ENCODE data around the gene RNF220. TPM values are rescaled to one million over a fixed set of nuclear protein-coding genes. Genes with fewer than 3 reads are reported as not detected.

RNF220 gene
- total RNA-seq, 1 donor from 2014 or later = 21.5 TPM

DNA sequence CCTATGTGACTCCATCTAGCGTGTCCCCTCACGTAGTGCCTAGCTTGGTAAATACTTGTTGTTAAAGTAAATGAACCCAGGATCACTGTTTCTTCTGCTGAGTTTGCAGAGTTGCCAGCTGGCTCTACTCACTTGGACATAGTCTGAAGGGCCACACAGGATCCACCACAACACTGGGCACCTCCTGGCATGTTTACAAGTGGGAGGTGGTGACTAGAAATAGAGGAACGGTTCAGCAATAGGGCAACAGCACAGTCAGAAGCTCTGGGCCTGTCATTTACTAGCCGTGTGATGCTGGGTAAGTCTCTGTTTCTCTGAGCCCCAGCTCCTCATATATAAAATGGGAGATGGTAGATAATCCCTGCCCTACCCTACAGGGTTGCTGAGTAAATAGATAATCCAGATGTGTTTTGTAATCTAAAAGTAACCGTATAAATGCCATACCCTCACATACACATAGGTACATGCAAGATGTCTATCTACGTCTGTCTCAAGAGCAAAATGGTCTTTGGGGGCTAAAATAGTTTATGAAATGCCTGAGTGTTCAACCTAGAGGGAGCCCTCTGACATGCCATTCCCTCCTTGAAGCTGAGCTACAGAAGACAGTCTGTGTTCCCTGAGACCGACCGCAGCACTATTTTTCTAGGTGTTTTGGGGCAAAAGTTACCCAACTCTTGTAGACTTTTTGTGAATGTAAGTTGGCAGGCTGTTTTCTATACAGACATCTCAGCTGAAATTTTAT, 20.5 kb downstream of the RNF220 start:
- DNase-seq (ENCODE audit: low spot score) (no peak), ATAC-seq (no peak)

DNA sequence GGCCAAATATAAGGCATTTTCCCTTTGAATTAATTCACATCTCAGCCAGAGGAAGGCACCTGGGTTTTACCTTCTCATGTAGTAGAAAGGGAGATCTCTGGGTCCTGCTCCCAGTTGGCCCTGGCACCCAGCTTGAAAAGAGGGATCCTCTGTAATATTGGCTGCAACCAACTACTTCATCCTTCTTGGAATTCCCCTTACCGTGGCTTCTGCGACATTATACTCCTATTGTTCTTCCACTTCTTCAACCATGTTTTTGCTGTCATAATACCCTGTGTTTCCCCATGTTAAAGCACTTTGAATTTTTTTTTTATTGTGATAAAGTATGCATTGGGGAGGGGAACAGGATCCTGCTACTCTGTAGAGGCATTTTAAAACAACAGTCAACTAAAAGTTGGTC, 26.8 kb downstream of the RNF220 start:
- ATAC-seq = no peak
- no peak for DNase-seq (ENCODE audit: low spot score)

DNA sequence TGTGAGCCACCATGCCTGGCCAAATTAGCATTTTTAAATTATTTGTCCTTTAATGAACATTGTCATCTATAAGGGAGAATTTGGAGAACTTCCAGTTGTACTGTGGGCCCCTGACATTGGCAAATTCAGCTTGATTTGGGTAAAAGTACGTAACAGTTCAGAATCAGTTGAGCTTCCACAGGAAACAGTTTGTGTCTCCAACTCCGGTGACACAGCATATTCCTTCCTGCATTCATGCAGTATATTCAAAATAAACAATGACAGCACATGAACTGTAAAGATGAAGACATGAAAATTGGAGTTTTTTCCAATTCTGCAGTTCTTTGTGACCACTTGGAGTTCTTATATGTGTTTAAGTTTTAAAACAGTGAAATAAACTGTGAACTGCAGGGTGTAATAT, 28.2 kb downstream of the RNF220 start:
- DNase-seq (ENCODE audit: low spot score) = no peak
- ATAC-seq = no peak

DNA sequence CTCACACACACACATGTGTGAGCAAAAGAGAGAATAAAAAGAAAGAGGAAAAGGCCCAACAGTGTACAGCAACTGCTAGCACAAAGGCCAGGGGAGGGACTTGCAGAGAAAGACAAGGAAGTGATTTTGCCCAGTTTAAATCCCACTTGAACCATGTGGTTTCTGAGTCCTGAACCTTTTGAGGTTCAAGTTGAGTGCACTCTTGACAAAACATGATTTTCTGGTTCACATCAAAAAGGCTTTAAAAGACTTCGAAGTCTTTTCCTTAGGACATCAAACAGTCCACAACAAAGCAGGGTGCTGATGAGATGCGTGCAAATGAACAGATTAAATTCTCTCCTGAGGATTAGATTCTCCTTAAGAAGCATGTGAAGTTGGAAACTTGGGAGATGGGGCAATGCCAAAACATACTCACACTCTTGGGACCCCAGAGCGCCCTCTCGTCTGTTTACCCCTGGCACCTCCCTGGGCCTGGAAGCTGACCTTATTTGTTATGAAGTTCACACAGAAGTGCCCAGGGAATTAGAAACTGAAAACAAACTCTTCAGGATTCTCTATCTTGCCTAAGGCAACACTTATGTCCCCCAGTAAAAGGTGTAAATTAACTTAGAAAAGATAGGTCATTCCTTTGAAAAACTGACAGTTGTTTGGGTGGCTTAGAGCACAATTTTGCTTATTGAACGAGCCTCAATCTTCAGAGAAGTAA, 31.5 kb downstream of the RNF220 start:
- ATAC-seq (no peak), DNase-seq (ENCODE audit: low spot score) (no peak)

DNA sequence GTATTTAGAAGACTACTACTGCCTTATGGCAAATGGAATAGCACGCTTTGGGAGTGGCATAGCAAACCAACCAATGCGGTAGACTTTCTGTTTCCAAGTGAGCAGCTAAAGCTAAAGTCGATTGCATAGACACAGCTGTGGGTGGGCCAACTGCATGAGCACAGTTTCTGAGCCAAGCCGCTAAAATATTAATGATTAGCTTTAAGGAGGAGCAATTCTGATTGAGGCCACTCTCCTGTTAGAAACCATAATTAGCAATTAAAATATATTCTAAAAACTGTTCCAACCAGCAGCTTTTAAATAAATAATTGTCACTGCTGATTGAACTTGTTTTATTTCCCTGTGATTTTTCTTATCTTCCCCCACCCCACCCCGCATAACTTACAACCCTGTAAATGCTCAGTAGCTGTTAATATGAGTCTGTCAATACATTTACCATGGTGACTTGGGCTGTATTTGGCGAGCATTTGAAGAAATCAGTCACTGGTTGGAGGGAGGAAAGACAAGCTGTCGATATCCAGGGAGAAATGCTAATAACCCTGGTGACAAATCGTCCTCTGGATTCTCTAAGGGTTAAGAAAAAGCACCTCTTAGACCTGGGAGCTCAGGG, 32.2 kb downstream of the RNF220 start:
- DNase-seq (ENCODE audit: low spot score) (no peak), ATAC-seq (no peak)

DNA sequence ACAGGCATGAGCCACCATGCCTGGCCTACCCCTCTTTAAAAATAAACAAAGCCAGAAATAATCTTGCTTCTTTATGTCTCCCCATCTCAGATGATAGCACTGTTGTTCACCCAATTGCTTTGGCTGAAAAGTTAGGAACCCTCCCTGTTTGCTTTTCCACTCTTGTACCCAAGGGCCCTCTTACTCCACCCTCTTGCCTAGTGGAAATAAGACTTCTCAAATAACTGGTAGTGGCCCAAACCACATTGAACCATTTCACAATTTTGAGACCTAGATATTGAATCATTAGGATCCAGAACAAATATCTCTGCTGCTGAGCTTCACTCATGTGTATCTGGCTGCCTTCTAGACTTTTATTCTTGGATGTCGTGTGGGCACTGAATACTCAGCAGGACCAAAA, 37.7 kb downstream of the RNF220 start:
- no peak for ATAC-seq
- DNase-seq (ENCODE audit: low spot score) = no peak

DNA sequence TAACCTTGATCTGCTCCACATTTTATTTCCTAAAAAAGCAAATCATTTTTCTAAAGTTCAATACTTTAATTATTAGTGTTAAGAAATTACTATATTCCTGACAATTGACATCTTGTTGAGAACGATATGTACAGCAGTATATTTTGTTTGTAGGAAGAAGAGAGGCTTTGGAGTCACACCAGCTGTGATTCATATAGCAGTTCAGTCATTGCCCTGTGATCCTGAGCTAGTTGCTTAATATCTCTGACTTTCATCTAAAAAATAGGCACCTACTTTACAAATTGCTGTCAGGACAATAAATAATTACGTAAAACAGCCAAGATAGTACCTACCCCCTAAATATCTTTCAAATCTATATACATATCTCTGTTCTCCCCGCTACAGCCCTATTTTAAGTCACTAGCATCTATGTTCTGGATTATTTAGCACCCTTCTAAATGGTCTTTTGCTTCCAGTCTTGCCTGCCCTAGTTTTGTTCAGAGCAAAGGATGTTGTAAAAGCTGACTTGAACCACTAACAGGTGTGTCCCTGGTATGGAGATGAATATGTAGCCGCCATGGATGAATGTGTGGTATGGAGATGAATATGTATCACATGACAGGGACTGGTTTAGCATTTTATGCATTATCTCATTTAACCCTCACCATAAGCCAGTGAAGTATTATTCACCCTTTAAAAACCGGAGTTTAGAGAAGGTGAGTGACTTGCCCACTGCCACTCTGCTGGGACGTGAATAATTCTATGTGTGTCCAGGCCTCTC, 42.2 kb downstream of the RNF220 start:
- ATAC-seq (no peak), DNase-seq (ENCODE audit: low spot score) (no peak)

DNA sequence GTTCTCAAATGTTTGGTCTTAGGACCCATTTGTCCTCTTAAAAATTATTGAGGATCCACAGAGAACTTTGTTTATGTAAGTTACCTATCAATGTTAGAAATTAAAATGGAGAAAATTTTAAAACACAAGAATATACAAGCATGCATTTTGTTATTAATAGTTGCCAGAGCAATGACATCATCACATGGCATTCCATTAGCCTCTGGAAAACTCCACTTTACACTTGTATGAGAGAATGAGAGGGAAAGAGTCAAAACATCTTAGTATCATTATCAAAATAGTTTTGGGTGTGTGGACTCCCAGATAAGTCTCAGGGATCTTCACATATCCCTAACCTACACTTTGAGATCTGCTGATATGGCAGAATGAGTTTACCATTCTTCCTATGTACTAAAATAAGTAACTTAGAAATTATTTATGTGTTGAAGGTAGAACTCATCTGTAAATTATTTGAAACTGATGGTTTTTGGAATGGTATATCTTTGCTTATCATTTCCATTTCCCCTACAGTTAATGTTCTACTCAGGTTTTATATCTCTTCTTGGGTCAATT, 48.8 kb downstream of the RNF220 start:
- ATAC-seq = no peak
- DNase-seq (ENCODE audit: low spot score) = no peak

DNA sequence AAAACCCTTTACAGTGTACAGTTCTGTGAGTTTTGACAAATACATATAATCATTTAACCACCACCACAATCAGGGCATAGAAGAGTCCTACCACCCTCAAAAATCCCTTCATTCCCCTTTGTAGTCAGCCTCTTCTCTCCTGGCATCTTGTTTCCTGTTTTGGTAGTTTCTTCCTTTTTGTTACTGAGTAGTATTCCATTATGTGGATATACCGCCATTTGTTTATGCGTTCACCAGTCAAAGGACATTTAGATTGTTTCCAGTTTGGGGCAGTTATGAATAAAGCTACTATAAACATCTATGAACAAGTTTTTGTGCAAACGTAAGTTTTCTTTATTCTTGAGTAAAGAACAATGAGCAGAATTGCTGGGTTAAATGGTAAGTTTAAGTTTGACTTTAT, 49.6 kb downstream of the RNF220 start:
- no peak for DNase-seq (ENCODE audit: low spot score)

DNA sequence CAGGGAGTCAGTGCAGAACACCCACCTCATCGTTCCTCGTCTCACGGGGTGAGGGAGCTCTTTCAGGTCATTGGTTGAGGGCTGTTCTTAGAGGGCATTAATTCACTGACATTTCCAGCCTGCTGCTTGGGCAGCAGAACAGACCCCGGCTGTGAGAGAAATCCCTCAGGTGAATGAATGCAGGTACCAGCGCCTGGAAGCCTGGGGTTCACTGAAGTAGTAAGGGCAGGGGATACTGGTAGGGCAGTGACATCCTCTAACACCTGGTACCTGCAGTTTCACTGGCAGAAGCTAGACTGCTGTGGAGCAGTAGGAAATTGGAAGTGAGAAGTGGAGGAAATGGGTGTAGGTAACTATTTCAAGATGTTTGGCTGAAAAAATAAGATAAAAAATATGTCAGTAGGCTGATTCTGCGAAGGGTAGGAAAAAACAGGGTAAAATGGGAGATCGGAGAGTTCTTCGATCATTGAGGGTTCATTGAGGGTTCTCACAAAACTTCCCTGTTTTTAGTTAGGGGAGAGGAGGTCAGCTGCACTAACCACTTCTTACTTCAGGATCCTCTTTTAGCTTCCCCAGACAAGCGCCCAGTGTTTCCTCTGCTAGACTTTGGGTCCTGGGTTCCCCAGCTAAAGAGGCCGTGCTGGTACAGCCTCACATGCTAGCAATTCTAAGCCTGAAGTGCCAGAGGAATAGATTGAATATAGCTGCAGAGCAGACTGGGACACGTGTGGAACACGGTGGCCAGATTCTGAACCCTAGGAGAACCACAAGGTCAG, 55.2 kb downstream of the RNF220 start:
- DNase-seq (ENCODE audit: low spot score) (no peak), ATAC-seq (peak; percentile 28)

More for the DNA sequence above, 49.6 kb downstream of the RNF220 start:
- no peak for ATAC-seq

DNA sequence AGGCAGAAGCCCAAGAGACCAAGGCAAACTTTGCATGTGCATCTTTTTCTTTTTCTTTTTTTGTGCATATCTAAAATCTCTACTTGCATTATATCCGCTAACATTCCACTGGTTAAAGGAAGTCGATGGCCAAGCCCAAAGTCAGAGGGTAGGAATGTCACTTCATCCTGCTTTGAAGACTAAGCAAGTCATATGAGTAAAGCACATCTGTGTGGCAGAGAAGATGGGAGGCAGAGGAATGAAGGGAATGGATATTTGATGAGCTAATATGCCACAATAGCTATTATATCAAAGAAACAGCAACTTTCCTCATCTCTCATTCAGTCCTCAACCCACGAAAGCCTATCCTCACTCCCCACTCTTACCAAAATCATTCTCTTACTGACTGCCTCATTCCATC, 59.3 kb downstream of the RNF220 start:
- ATAC-seq (no peak), DNase-seq (ENCODE audit: low spot score) (no peak)

DNA sequence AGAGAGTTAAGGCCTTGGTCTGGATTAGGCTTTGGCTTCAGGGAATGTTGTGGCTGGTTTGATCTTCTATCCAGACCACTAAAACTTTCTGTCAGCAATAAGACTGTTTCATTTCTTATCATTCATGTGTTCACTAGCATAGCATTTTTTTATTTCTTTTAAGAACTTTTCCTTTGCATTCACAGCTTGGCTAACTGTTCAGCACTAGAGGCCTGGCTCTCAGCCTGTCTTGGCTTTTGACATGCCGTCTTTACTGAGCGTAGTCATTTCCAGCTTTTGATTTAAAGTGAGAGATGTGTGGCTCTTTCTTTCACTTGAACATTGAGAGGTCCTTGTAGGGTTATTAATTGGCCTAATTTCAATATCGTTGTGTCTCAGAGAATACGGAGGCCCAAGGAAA, 62.5 kb downstream of the RNF220 start:
- DNase-seq (ENCODE audit: low spot score) (no peak), ATAC-seq (no peak)

DNA sequence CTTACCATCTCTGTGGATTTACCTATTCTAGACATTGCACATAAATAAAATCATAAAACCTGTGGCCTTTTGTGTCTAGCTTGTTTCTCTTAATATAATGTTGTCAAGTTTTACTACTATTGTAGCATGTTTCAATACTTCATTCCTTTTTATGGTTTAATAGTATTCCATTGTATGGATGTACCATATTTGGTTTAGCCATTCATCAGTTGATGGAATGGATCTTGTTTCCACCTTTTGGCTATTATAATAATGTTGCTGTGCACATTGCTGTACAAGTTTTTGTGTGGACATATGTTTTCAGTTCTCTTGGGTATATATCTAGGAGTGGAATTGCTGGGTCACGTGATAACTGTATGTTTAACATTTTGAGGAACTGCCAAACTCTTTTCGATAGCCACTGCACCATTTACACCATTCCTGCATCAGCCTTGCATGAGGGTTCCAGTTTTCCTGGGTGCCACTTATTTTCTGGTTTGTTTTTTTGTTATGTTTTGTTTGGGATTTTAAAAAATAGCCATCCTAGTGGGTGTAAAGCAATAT, 66.9 kb downstream of the RNF220 start:
- ATAC-seq = no peak
- no peak for DNase-seq (ENCODE audit: low spot score)

DNA sequence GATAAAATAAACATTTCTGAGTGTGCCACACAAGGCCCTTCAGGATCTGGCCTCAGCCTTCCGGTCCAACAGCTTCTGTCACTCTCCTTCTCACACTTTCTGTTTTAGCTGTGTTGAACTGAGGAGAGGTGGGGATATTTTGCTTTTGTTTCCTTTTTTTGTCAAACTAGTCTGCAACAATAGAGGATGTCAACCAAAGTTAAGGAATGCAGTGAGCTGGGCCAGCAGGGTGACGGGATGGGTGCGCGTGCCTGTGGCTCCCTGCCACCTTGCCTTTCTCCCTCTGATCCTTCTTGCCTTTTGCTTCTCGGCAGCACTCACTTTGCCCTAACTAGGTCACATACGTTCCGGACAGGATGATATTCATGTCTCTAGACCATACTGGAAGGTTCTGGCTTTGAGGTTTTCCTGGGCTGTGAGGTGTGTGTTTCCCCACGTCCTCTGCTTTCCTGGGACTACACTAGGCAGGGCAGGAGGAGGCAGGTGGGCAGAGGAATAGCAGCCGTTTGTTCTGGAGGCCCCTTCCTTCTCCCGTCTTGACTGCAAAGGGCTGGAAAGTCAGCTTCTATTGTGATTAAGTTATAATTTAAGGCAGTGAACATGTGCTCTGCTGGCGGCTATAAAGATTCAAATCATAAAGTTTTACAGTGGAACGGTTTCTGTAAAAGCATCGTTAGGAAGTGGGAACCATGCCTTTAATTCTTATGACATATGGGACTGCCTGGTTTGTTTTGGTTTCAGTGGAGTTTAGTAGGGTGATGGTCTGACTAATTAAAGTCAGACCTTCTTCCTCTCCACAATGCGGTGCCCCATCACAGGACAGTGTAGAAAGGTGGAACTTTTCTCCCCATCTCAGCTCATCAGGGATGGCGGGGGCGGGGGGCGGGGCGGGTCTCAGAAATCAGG, 67.8 kb downstream of the RNF220 start:
- DNase-seq (ENCODE audit: low spot score) (no peak), ATAC-seq (no peak)

DNA sequence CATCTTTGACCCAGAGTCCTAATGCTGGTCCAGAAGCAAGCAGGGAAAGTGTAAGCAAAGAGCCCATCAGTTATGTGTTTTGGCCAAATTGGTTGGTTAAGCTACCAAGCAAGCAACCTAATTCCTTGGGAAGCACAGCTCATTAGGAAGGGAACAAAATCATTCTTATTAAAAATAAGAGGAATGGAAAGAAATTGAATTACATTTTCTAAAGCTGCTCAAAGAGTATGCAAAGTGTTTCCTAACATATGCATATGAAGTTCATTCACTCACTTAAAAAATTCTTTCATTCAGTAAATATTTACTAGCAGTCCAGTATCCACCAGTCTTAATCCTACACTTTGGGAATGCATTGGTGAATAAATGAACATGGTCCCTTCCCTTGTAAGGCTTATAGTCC, 71.8 kb downstream of the RNF220 start:
- ATAC-seq (no peak), DNase-seq (ENCODE audit: low spot score) (no peak)

DNA sequence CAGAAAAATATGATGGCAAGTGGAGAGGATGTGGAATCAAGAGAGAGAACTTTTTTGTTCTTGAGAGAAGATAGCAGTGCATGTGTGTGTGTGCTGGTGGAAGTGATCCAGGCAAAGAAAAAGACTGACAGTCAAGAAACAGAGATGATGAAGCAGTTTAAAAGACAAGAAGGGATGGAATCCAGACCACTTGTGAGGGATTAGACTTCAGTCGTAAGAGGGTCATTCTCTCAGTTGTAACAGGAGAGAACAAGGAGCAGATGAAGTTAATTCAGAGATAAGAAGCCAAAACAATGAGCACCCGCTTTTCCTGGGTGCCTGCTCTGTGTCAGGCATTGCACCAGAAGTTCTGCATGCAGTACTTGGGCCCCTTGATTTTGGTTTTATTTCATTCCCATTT, 76.6 kb downstream of the RNF220 start:
- DNase-seq (ENCODE audit: low spot score) (no peak), ATAC-seq (no peak)

DNA sequence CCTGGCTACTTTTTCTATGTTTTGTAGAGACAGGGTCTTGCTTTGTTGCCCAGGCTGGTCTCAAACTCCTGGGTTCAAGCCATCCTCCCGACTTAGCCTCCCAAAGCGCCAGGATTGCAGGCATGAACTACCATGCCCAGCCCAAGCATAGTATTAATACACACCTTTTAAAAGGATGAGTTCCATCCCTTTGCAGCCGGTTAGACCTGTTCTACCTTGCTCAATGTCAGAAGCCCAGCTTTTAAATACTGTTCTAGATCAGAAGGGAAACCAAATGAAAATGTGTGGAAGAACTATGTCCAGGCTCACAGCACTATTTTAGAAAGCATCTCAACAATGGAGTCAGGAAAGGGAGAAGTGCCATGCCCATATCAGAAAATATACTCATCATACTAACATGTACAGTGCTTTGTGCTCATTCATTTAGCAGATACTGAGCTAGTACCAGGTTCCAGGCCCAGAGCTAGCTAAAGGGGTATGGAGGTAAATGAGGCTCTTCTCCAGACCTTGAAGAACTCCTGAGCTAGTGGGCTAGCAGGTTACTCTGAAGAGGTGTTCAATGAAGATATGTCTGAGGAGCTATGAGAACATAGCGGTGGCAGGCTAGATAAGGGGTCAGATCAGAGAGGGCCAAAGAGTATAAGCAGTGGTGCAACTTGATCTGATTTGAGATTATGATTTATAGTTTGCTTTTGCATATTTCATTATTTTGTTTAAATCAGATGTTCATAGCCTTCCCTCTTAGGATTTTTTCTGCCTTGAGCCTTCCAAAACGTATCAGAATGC, 78.2 kb downstream of the RNF220 start:
- no peak for DNase-seq (ENCODE audit: low spot score)

DNA sequence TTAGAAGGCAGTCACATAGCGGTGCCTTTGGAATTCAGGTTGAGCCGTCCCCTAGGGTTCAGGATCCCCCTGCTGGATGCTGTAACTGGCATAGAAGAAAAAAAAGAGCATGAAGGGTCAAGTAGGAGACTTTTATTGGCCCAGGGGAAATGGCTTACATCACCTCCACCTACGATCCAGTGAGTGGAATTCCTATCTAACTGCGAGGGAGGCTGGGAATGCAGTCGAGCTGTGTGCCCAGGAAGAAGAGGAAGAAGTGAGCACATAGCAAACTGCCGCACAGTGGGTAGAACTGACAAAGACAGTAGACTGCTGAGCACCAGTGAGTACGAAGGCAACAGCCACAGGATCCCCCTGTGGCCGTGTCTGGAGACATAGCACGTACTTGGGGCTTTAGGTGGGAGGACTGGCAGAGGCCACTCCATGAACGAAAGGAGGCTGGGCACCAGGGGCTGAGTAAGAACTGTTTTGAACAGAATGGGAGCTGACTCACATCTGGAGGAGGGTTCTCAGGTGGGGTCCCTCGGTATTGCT, 79.2 kb downstream of the RNF220 start:
- ATAC-seq = no peak

More for the DNA sequence above, 78.2 kb downstream of the RNF220 start:
- no peak for ATAC-seq

More for the DNA sequence above, 79.2 kb downstream of the RNF220 start:
- DNase-seq (ENCODE audit: low spot score) = no peak

Data from left lobe of liver (tissue), 2 donors.